AG04449 (cell line): ENCODE data around the gene DDTL.
"Not testable (repeated sequence)": the region's sequence is repeated elsewhere in the genome, so short reads cannot be mapped to it uniquely, and the experiment has no call there.

Experiments used
- CTCF ChIA-PET: fragments of 350-600 bp; formaldehyde crosslinking; extraction: SDS; loops from one replicate; lab custom pipeline; 2021; ENCODE audit warnings: antibody characterized with exemption; lab: Yijun Ruan, JAX
- POLR2A ChIA-PET: fragments of 400-600, 350-600 bp; formaldehyde crosslinking; extraction: SDS; loops from one replicate; lab custom pipeline; 2020; ENCODE audit warnings: antibody characterized with exemption, inconsistent platforms; lab: Yijun Ruan, JAX
- DNase-seq: peaks from one replicate; pipeline ENCODE4 v3.0.0-alpha.2; 2010; ENCODE audit warnings: low read depth, low spot score
- H3K4me3 ChIP-seq: 2 replicates; pipeline ENCODE4 v1.5.1; 2011; ENCODE audit warnings: low read depth, mild to moderate bottlenecking, control low read depth, low read length
- CTCF ChIP-seq: IDR thresholded peaks from one replicate; pipeline ENCODE4 v1.5.1; 2011; ENCODE audit warnings: mild to moderate bottlenecking, moderate library complexity, low read length, control low read depth, inconsistent platforms; ENCODE audit not compliant: insufficient read depth; ENCODE audit errors: missing control alignments

Gene DDTL

GRCh38 chr22:23984430-23984829 lies 17.7 kb downstream of the DDTL start:
- no peak for DNase-seq
- ChIA-PET POLR2A (no interaction called here), CTCF (interaction anchor here (0.6 to 0.7 kb wide), 5 partner anchors 173 to 195 kb away, joined by 3 to 6 read pairs (median 3); no protein-coding TSS in a partner anchor)
- H3K4me3 ChIP-seq: no peak overlapping the region
- peak; percentile 69 for TF ChIP-seq CTCF

GRCh38 chr22:23986089-23986488 lies 19.4 kb downstream of the DDTL start:
- DNase-seq, CTCF ChIA-PET, H3K4me3 ChIP-seq, POLR2A ChIA-PET: not testable (repeated sequence)

- POLR2A ChIA-PET, CTCF ChIA-PET, H3K4me3 ChIP-seq, DNase-seq: not testable (repeated sequence)
Observed at GRCh38 chr22:23986538-23987178, 20.0 kb downstream of the DDTL start.

- DNase-seq, CTCF ChIA-PET, H3K4me3 ChIP-seq, POLR2A ChIA-PET: not testable (repeated sequence)
Observed at GRCh38 chr22:23989583-23990244, 23.0 kb downstream of the DDTL start.

GRCh38 chr22:23993080-23993479 lies 26.4 kb downstream of the DDTL start:
- POLR2A ChIA-PET, DNase-seq, H3K4me3 ChIP-seq: not testable (repeated sequence)
- CTCF ChIA-PET: interaction anchor here (0.9 kb wide), 1 partner anchor 254 kb away, joined by 3 read pairs; no protein-coding TSS in a partner anchor

- CTCF ChIA-PET: interaction anchor here (0.9 kb wide), 1 partner anchor 254 kb away, joined by 3 read pairs; no protein-coding TSS in a partner anchor
- POLR2A ChIA-PET, H3K4me3 ChIP-seq, DNase-seq: not testable (repeated sequence)
Observed at GRCh38 chr22:23993581-23994177, 27.0 kb downstream of the DDTL start.

- no peak for DNase-seq
- H3K4me3 ChIP-seq: no peak overlapping the region
- ChIA-PET CTCF (no interaction called here), POLR2A (no interaction called here)
- TF ChIP-seq CTCF: no peak
Observed at GRCh38 chr22:23997092-23997491, 30.4 kb downstream of the DDTL start.

- DNase-seq, POLR2A ChIA-PET, H3K4me3 ChIP-seq, CTCF ChIA-PET: not testable (repeated sequence)
Observed at GRCh38 chr22:23999779-24000178, 33.1 kb downstream of the DDTL start.

- POLR2A ChIA-PET: no interaction called here
- no peak overlapping the region for H3K4me3 ChIP-seq
- TF ChIP-seq CTCF: no peak
- CTCF ChIA-PET: no interaction called here
- no peak for DNase-seq
Observed at GRCh38 chr22:24001314-24001713, 34.6 kb downstream of the DDTL start.
